ENCODE measurements around the gene ADRM1. TPM values are rescaled to one million over a fixed set of nuclear protein-coding genes. Genes with fewer than 3 reads are reported as not detected.

The ADRM1 gene
- total RNA-seq, 2 experiments from 2014 or later, result 40.8 to 44.3 TPM

DNA sequence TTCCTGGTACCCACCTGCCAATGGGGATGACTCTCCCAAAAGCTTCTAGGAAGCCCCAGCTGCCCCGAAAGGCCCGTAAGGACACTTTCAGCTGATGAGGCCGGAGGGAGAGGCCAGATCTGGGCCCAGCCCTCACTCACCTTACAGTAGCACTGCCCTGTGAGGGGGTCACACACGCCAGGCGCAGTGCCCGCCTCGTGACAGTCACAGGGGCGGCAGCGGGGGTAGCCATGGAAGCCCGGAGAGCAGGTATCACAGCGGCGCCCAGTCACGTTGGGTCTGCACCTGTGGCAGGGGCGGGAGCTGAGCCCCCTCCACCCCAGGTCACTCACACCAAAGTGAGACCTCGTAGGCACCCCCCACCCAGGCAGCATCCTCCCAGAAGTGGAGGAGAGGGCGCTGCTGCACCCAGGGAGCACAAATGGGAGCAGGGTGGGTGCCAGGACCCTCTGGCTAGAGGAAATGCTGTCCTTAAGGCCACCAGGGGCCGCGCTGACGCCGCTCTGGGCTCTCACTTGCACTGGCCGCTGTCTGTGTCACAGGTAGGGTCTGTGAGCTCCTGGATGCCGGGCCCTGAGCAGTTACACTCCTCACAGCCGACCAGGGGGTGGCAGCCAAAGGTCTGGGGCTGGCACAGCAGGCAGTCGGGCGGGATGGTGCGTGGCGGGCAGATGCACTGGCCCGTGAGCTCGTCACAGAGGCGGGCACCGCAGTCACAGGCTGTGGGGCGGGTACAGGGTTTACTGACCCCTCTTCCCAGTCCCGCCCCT is 25.1 kb downstream of the ADRM1 start:
- Histone ChIP-seq H3K4me1 (ENCODE audit: insufficient read depth, low read length) (no peaks in the 10 kb centered on the region), H3K9me3 (ENCODE audit: control insufficient read depth in 1 of 2, insufficient read depth in 1 of 2, low read length in 2 of 2) (peaks cover 0 to 11% of the 10 kb centered on the region in 2 experiments), H3K27me3 (ENCODE audit: control insufficient read depth in 1 of 2, insufficient read depth in 2 of 2, low read length in 2 of 2) (no peaks in the 10 kb centered on the region), H3K27ac (ENCODE audit: low read depth in 1 of 2, low read length in 2 of 2) (no peak overlapping the region), H3K4me3 (ENCODE audit: low read length) (no peak overlapping the region), H3K36me3 (ENCODE audit: insufficient read depth, low read length) (no peaks in the 10 kb centered on the region)
- intact Hi-C loops (cut with DNase I, micrococcal nuclease), result no loop called here
- ChIA-PET POLR2A (no interaction called here), CTCF (no interaction called here)
- no peak overlapping the region for H3K27ac Mint-ChIP-seq
- ATAC-seq (ENCODE audit: poor library complexity) (no peak), DNase-seq (no peak)
- H3K4me1 Mint-ChIP-seq (ENCODE audit: low read depth), result no peaks in the 10 kb centered on the region
- no peaks in the 10 kb centered on the region for H3K36me3 Mint-ChIP-seq (ENCODE audit: low read depth)
- TF ChIP-seq, protein P1, sequence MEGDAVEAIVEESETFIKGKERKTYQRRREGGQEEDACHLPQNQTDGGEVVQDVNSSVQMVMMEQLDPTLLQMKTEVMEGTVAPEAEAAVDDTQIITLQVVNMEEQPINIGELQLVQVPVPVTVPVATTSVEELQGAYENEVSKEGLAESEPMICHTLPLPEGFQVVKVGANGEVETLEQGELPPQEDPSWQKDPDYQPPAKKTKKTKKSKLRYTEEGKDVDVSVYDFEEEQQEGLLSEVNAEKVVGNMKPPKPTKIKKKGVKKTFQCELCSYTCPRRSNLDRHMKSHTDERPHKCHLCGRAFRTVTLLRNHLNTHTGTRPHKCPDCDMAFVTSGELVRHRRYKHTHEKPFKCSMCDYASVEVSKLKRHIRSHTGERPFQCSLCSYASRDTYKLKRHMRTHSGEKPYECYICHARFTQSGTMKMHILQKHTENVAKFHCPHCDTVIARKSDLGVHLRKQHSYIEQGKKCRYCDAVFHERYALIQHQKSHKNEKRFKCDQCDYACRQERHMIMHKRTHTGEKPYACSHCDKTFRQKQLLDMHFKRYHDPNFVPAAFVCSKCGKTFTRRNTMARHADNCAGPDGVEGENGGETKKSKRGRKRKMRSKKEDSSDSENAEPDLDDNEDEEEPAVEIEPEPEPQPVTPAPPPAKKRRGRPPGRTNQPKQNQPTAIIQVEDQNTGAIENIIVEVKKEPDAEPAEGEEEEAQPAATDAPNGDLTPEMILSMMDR (IDR thresholded peaks at IDR 0.05), result no peak
- no peaks in the 10 kb centered on the region for H3K27me3 Mint-ChIP-seq
- no peaks in the 10 kb centered on the region for H3K9me3 Mint-ChIP-seq
- no peak overlapping the region for H3K4me3 Mint-ChIP-seq

DNA sequence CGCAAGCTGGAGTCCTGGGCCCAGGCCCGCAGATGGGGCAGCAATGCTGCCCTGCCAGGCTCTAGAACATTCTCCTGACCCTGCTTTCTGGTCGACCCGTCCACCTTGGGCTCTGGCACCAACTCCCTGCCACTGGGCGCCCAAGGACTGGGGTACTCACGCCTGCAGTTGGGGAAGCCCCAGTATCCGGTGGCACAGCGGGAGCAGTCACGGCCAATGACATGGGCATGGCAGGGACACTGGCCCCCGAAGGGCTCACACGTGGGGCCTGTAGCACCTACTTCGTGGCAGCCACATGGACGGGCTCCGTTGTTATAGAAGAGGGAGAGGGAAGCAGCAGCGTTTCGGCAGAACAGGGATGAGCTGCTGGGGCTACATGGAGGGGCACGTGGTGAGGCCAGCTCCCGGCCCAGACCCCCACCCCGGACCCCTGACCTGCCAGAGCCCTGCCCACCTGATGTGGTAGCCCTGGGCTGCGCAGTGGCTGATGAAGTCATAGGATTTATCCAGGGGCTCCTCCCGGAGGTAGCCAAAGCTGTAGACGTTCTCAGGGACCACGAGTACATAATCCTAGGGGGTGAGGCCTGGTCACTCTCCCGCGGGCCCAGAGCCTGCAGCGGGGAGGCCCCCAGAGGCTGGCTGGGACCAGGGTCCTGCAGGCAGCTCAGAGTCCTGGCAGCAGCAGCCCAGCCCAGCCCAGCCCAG is 26.0 kb downstream of the ADRM1 start:
- H3K4me1 ChIP-seq (ENCODE audit: insufficient read depth, low read length), result no peaks in the 10 kb centered on the region
- H3K36me3 Mint-ChIP-seq (ENCODE audit: low read depth), result no peaks in the 10 kb centered on the region
- TF ChIP-seq, protein P1 (IDR thresholded peaks at IDR 0.05), result no peak
- no peak overlapping the region for H3K27ac ChIP-seq (ENCODE audit: low read depth in 1 of 2, low read length in 2 of 2)
- no peaks in the 10 kb centered on the region for H3K27me3 ChIP-seq (ENCODE audit: control insufficient read depth in 1 of 2, insufficient read depth in 2 of 2, low read length in 2 of 2)
- H3K4me1 Mint-ChIP-seq (ENCODE audit: low read depth), result no peaks in the 10 kb centered on the region
- no peaks in the 10 kb centered on the region for H3K36me3 ChIP-seq (ENCODE audit: insufficient read depth, low read length)
- ChIA-PET POLR2A (no interaction called here), CTCF (no interaction called here)
- H3K9me3 Mint-ChIP-seq, result no peaks in the 10 kb centered on the region
- H3K27me3 Mint-ChIP-seq, result no peaks in the 10 kb centered on the region
- intact Hi-C loops (cut with DNase I, micrococcal nuclease), result no loop called here
- H3K27ac Mint-ChIP-seq, result no peak overlapping the region
- no peak for ATAC-seq (ENCODE audit: poor library complexity)
- H3K4me3 Mint-ChIP-seq, result no peak overlapping the region
- peaks cover 0 to 11% of the 10 kb centered on the region in 2 experiments for H3K9me3 ChIP-seq (ENCODE audit: control insufficient read depth in 1 of 2, insufficient read depth in 1 of 2, low read length in 2 of 2)
- H3K4me3 ChIP-seq (ENCODE audit: low read length), result no peak overlapping the region
- DNase-seq, result no peak

DNA sequence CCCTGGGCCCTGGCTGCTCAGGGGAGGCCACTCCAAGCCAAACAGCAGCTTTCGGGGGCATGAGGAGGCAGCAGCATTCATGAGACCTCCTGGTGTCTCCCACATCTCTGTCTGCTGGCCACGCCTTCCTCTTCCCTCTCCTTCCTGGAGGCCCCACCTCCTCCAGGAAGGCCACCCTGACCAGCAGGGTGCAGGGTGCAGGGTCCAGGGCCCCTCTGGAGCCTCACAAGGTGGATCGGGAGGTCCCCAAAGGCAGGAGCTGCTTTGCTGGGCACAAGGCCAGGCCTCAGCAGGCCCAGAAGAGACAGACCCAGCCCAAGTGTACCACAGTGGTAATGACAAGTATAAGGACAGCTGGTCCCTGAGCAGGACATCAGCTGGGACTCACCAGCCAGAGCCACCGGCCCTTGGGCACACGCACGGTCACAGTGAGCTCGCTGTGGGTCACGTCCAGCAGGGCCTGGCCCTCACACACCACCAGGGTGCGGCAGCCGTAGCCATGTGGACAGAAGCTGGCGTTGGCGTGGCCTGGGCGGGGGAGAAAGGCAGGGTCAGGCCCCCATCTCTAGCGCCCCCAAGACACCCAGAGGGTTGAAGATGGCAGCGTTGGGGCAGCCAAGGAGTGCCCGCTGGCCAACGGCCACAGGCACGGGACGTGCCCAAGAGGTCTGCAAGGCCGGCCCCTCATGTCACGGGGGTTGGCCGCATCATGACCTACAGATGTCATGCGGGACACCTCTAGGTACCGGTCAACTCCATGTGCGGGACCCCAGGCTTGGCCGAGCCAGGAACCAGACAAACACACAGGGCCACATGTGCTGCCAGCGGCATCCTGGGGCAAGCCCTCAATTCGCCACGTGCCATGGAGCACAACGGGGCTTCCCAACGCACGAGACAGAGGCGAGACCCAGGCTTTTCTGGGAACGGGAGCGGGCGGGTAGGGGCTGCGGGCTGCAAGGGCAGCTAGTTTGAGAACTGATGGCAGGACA is 26.9 kb downstream of the ADRM1 start:
- no peaks in the 10 kb centered on the region for H3K36me3 Mint-ChIP-seq (ENCODE audit: low read depth)
- H3K27ac ChIP-seq (ENCODE audit: low read depth in 1 of 2, low read length in 2 of 2), result no peak overlapping the region
- H3K4me3 ChIP-seq (ENCODE audit: low read length), result no peak overlapping the region
- intact Hi-C loops (cut with DNase I, micrococcal nuclease), result no loop called here
- no peak overlapping the region for H3K4me3 Mint-ChIP-seq
- no peaks in the 10 kb centered on the region for H3K4me1 Mint-ChIP-seq (ENCODE audit: low read depth)
- TF ChIP-seq, protein P1 (IDR thresholded peaks at IDR 0.05), result no peak
- peaks cover 0 to 11% of the 10 kb centered on the region in 2 experiments for H3K9me3 ChIP-seq (ENCODE audit: control insufficient read depth in 1 of 2, insufficient read depth in 1 of 2, low read length in 2 of 2)
- H3K36me3 ChIP-seq (ENCODE audit: insufficient read depth, low read length), result no peaks in the 10 kb centered on the region
- CTCF ChIA-PET, result no interaction called here
- DNase-seq, result no peak
- H3K27ac Mint-ChIP-seq, result no peak overlapping the region
- ATAC-seq (ENCODE audit: poor library complexity), result no peak
- no peaks in the 10 kb centered on the region for H3K27me3 ChIP-seq (ENCODE audit: control insufficient read depth in 1 of 2, insufficient read depth in 2 of 2, low read length in 2 of 2)
- POLR2A ChIA-PET, result no interaction called here
- H3K4me1 ChIP-seq (ENCODE audit: insufficient read depth, low read length), result no peaks in the 10 kb centered on the region
- no peaks in the 10 kb centered on the region for H3K9me3 Mint-ChIP-seq
- H3K27me3 Mint-ChIP-seq, result no peaks in the 10 kb centered on the region

All from CD4-positive, alpha-beta T cell (primary cell).